Activated T-cell treated with anti-CD3 and anti-CD28 coated beads for 24 hours (primary cell): ENCODE measurements around the gene CCND2.
"Not testable (repeated sequence)": the region's sequence is repeated elsewhere in the genome, so short reads cannot be mapped to it uniquely, and the experiment has no call there.

Source experiments
- DNase-seq: peaks from one replicate; pipeline ENCODE4 v3.0.0-alpha.2; 2020; ENCODE audit warnings: low read depth

The CCND2 gene

DNA sequence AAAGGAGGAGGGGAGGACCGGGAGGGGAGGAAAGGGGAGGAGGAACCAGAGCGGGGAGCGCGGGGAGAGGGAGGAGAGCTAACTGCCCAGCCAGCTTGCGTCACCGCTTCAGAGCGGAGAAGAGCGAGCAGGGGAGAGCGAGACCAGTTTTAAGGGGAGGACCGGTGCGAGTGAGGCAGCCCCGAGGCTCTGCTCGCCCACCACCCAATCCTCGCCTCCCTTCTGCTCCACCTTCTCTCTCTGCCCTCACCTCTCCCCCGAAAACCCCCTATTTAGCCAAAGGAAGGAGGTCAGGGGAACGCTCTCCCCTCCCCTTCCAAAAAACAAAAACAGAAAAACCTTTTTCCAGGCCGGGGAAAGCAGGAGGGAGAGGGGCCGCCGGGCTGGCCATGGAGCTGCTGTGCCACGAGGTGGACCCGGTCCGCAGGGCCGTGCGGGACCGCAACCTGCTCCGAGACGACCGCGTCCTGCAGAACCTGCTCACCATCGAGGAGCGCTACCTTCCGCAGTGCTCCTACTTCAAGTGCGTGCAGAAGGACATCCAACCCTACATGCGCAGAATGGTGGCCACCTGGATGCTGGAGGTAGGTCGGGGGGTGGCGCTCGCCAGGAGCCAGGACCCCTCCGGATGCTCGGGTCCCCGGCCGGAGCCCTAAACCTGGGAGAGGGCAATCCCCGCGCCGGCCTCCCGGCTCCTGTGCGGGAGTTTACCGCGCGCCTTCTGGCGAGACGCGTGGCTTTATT, at the start of gene CCND2:
CCND2 (plus strand) TSS at position 111 of the 744 bp plus-strand sequence; CDS start at position 390, 279 bp downstream.
- peak; percentile 79 for DNase-seq

DNA sequence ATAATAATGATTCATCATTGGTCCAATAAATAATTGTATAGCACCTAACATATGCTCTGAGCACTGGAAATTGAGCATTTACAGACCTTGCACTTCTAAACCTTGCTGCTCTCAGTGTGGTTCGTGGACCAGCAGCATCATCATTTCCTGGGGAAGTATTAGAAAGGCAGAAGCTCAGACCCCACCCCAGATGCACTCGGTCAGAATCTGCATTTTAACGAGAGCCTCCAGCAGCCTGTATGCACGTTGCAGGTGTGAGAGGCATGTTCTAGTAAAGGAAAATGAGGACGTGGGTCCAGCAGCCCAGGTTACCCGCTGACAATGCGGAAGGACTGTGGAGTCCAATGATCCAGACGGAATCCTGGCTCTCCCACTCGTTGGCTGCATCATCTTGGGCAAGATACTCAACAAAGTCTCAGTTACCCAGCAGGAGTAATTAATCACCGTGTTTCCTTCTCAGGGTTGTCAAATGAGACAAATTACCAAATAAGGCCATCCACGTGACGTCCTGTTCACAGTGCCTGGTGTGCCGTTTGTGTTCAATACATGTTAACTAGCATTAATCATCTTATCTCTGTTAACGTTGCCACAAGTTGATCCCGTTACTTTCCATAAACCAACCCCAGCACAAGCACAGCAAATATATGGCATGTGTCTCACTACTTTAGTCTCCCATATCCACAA, 49.2 kb upstream of the CCND2 start:
- DNase-seq = no peak

DNA sequence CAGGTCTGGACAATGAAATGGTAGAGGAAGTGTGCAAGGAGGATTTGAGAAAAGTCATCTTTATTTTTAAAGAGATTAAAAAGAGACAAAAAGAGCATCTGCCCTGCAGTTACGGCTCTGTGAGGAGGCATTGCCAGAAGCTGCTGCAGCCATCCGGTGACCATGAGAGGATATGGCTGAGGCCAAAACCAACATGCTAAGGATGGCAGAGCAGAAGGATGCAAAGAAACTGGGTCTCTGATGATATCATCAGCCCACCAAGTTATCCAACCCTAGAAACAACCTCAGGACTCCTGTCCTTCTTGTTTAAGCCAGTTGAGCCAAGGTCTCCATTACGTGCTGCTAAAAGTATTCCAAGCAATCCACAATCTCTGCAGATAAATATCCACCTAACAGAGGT, 48.0 kb upstream of the CCND2 start:
- no peak for DNase-seq

DNA sequence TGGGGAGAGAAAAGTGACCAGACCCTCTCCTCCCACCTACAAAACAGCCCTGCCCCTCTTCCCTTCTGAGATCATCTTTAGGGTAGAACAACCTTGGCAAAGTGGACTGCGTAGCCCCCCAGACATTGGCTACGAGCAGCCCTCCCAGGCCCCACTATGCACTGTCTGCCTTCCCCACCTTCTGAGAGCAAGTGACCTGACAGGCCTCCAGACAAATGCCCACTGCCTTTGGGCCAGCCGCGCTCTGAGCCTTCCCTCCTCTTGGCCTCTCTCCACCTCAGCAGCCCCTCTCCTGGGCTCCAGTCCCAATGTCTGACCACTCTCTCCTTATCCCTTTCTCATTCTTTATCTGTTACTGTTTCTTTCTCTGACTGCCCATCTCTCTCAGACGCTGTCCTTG, 46.5 kb upstream of the CCND2 start:
- no peak for DNase-seq

DNA sequence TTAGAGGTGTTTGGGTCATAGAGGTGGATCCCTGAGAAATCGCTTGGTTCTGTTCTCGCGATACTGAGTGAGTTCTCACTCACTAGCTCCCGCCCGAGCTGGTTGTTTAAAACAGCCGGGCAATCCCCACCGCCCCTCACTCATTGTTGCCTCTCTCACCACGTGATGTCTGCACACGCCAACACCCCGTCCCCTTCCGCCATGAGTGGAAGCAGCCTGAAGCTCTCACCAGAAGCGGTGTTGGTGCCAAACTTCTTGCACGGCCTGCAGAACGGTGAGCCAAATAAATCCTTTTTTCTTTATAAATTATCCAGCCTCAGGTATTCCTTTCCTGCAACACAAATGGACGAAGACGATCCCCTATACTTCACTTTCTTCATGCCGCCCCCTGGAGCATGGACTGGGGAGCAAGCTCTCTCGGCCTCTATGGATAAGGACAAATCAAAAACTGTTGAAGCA, 45.4 kb upstream of the CCND2 start:
- DNase-seq = no peak

DNA sequence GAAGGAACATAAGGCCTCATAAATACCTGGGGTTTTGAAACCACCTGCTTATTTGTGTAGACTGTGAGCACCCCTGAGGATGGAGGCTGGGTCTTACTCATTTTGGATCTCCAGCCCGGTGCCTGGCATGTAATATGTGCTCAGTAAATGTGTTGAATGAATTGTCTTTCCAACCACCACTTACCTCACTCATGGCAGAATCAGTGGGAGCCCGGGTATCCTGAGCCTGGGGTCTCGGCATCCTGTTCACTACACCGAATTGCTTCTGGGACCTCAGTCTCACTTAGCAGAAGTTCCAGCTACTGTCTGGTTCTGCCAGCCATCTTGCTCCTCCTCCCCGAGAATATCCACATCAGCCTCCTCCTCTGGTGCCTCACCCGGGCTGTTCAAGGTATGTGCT, 43.0 kb upstream of the CCND2 start:
- DNase-seq = no peak

DNA sequence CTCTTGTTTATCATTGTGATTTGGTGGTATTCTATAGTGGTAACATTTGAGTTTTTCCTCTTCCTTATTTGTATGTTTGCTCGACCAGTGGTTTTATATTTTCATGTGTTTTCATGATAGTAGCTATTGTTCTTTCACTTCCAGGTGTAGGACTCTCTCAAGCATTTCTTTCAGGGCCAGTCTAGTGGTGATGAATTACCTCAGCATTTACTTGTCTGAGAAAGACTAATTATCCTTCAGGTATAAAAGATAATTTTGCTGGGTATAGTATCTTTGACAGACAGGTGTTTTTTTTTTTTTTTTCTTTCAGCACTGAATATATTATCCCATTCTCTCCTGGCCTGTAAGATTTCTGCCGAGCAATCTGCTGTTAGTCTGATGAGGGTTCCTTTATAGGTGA, 35.0 kb upstream of the CCND2 start:
- DNase-seq = no peak

DNA sequence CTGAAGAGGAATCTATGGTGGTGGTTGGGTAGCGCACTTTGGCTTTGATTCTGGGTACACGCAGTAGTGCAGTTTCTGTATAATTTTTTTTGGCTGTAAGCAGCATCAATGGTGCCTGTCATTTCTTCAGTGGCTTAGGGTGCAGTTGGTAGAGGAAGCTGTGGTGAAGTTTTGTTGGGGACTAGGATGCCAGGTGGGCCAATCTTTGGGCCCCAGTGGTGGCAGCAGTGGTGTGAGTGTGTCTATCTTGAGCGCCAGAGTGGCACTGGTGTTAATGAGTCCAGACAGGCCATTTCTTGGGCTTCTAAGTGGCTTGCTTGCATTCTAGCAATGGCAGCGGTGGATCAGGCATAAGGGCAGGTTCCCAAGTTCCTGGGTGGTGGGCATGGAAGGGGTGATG, 33.8 kb upstream of the CCND2 start:
- DNase-seq = no peak

DNA sequence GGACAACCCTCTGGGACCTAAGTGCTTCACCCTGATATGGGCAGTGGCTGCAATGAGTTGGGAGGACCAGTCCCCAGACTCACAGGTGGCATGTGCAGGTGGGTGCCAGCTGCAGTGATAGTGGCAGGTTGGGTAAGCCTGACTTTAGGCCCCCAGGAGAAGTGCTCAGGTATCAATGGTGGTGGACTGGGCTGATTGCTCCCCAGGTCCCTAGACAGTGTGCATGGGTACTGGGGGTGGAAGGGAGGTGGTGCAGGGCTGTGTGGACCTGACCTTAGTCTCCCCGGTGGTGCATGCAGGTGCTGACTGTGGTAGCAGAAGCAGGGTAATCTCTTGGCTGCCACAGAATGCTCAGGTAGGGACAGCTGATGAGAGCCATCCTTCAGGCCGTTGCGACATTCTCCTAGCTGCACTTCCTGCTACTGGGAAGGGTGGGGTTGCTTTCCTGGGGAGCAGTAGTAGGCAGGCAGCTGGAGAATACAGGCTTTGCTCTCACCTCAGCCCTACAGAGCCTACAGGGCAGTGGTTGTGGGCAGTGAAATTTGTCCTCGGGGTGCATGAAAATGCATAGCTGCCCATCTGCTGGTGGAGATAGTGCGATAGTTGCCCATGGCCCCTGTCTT, 33.3 kb upstream of the CCND2 start:
- no peak for DNase-seq

DNA sequence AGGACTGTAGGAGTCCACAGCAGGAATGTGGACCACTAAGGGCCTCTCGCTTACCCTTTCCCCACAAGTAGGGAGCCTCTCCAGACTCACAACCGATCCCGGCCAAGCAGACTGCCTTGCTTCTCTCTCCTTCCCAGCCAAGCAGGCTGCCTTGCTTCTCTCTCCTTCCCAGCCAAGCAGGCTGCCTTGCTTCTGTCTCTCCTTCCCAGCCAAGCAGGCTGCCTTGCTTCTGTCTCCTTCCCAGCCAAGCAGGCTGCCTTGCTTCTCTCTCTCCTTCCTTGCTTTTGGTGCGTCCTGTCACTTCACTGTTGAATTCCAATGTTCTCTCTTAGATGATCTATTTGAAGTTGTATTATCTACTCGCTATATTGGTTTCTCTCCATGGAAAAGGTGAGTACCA, 32.6 kb upstream of the CCND2 start:
- DNase-seq = no peak

DNA sequence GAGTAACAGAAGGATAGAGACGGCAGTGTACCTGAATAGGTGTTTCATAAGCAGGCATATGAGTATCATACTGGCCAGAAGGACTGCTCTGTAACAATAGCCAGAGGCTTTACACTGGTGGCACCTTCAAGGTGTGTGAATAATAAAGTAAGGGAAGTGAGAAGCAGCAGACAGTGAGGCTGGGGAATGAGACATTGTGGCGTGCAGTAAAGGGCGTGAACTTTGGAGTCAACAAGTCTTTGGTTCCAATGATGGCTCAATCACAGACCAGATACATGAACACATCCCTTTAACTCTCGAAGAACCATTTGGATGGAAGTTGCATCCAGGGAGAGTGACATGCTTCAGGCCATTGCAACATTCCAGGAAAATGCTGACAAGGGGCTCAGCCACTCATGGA, 32.0 kb upstream of the CCND2 start:
- DNase-seq = no peak

DNA sequence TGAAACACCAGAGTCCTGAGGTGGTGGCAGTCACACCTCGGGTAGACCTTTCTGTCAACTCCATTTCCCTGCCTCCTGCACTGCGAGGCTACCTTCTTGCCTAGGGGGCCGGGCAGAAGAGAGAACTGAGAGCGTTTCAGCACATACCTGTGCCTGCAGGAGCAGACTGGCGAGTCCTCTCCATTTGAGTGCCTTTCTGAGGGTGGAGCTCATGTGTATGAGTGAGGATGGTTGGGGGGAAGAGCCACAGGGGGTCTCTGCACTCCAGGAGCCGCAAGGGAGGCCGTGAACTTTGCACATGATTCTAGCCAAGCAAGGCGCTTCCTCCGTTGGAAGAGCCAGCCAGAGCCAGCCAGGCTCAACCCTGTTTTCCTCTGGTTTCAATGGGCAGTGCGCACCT, 31.0 kb upstream of the CCND2 start:
- no peak for DNase-seq

DNA sequence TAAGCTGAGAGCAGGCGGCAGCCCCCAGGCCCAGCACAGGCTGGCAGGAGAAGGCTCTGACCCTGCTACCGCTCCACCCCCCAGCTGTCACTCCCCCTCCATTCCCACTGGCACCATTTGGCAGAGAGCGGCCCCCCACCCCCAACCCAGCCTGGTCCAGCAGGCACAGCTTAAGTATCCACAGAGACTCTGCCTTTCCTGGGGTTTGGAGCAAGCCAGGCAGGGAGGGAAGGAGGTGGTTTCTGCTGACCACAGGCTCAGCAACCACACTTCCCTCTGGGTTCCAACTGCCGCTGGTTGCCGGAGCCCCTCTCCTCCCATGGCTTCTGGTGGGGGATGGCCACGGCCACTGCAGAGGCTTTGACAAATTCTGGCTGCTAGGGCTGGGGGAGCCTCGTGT, 30.5 kb upstream of the CCND2 start:
- DNase-seq = no peak

DNA sequence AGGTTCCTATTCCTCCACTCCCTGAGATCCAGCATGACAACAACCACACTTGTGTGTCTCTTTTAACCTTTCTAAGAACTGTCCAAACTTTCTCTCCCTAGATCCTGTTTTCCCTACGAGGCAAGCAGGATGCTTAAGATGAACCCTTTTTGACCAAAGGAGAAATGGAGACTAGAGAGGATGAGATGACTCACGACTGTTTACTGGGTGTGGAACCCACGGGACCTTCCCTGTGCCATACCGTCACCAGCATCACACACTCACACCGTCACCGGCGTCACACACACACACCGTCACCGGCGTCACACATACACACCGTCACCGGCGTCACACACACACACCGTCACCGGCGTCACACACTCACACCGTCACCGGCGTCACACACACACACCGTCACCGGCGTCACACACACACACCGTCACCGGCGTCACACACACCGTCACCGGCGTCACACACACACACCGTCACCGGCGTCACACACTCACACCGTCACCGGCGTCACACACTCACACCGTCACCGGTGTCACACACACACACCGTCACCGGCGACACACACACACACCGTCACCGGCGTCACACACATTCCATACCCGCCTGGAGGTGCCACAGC, 30.0 kb upstream of the CCND2 start:
- not testable (repeated sequence) for DNase-seq

DNA sequence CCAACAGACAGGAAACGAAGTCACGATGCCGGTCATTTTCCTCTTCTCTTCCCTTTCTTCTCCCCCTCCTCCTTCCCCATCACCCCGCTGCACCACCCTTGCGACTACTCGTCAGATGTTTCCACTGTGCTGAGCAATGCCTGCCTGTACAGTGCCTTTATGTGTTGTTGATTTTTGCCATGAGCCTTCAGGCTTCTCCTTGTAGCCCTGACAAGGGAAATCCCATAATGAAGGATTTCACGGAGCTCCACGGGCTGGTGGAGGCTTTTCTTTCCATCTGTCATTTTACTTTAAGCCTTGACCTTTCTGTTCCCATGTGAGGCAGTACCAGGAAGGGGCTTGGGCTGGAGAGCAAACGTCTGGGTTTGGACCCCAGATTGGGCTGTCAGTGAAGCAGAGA, 28.7 kb upstream of the CCND2 start:
- no peak for DNase-seq

DNA sequence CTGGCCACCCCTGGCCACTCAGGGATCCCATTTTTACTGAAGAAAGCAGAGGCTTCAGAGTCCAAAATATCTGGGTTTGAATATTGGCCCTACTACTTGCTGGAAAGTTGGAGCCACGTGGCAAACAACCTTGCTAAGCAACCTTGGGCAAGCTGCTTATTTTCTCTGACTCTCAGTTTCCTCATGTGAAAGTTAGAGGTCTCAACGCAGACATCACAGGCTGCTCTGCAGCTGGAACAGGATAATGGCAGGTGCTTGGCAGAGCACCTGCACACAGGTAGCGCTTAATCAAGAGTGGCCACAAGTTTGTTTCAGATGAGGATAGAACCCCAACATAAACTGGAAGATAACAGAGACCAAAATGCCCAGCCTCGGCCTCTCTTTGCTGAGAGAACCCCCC, 28.1 kb upstream of the CCND2 start:
- no peak for DNase-seq

DNA sequence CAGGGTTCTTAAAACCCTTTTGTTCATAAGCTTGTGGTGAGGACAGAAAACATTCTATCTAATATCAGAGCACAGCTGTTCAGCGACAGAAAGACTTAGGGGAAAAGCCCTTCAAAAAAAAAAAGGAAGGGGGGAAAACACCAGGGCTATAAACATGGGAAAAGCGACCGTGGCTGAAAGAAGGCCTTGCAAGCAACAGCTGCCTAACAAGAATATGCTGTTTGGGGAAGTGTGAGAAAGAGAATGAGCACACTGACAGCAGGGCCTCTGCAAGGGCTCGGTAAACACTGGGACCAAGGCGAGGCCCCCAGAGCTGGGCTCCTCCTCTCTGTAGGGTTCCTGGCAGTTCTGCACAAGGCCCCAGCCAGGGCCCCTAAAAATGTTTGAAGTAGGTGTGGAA, 27.4 kb upstream of the CCND2 start:
- no peak for DNase-seq

DNA sequence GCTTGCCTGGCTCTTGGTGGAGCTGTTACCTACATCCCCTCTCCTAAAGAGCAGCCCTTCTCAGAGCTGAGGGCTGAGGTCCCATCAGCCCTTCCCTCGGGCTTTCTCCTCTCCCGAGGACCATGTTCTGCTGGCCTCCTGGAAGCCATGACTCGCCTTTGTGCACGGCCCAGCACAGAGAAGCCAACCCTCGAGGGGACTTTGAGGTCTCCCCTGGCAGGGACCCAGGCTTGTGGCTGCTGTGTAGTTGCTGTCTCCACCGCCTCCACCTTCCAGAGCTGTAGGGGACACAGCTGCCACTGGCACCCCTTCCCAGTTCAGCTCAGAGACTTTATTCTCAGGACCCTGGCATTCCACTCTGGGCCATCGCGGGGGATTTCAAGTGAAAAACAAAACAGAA, 22.9 kb upstream of the CCND2 start:
- DNase-seq = no peak

DNA sequence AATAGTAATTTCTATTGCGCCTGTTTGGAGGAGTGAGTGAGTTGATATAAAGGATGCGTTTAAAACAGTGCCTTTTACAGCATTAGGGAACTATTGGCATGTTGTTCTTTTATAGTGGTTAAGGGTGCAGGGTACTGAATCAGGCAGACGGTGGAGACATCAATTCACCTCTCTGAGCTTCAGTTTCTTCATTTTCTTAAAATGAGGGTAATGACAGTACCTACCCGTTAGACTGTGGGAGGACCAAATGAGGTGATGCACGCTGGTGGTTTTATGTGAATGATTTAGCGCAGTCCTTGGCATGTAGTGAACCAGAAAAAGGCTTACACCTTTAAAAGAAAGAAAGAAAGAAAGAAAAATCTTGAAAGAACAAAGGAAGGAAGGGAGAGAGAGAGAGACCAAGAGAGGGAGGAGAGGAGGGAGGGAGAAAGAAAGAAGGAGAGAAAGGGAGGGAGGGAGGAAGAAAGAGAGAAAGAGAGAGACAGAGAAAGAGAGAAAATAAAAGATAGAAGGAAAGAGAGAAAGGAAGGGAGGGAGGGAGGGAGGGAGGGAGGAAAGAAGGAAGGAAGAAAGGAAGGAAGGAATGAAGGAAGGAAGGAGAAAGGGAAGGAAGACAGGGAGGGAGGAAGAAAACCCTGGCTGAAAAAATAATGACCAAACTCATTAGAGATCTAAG, 22.2 kb upstream of the CCND2 start:
- DNase-seq = no peak

DNA sequence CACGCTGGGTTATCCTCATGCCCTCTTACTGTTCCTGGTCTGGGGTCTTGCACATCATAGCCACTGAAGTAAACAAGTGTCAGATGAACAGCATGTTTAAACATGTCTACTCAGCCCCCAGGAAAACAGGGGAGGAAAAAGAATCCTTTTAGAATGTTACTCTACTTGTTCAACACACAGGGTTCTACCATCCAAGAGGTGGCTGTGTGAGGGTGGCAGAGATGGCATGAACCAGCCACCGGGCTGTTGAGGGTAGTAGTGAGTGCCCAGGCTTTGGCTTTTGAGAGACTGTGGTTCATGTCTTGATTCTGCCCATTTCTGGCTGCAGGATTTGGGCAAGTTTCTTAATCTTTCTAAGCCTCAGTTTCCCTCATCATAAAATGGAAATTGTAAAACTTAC, 21.6 kb upstream of the CCND2 start:
- DNase-seq = no peak

DNA sequence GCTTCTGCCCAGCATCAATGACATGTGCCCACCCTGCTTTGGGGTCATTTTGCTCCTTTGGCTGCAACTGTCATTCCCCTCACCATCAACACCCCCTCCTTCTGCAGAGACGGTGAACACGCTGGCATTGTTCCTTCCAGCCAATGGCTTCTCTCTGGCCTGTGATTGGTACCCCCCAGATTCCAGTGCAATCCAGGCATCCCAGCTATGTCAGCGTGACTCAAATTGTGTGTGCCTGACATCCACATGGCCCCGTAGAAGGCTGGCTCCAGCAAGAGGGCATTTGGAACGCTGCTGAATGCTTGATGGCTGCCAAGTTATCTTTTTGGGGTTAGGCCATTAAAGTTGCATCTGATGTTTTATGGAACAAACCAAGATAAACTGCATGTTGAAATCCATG, 21.0 kb upstream of the CCND2 start:
- DNase-seq = no peak

DNA sequence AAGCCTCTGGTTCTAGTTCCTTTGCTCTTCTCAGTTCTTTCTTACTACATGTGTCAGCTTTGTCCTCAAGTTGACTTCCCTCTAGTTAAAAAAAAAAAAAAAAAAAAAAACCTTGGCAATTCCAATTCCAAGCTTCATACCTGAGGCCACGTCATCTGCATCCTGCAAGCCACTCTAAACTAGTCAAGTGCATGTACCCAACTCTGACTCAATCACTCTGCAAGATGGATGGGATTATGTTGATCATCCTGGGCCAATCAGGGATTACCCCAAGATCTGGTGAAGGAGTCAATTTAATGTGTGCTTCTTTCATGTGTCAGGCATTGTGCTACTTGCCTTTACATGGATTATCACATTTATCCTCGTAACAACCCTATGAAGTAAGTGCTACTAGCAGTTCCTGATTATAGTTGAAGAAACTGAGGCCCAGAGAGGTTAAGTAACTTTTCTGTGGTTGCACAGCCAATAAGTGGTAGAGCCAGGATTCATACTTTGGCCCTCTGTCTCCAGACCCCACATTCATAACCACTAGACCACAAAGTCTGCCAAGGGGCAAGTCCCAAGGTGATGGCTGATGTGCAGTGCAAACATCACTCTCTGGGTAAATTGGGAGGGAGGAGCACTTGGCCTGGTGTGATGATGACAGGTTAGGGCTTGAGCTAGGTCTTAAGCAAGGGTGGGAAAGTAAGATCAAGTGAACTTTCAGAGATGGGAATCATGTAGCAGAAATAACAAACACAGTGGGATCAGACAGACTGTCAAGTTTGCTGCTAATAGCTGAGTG, 17.3 kb upstream of the CCND2 start:
- no peak for DNase-seq
